Ishikawa (cell line): ENCODE results near the gene FHIT.

Experiments used
- CEBPB ChIP-seq: IDR thresholded peaks from 2 replicates; pipeline ENCODE4 v1.6.1; 2012
- CREB1 ChIP-seq: IDR thresholded peaks from 2 replicates; pipeline ENCODE4 v1.6.1; 2012; ENCODE audit warnings: low read depth
- EGR1 ChIP-seq: IDR thresholded peaks from 2 replicates; pipeline ENCODE4 v1.6.1; 2012
- EP300 ChIP-seq: IDR thresholded peaks from 2 replicates; pipeline ENCODE4 v1.6.1; 2012; ENCODE audit warnings: borderline replicate concordance
- NFIC ChIP-seq: IDR thresholded peaks from 2 replicates; pipeline ENCODE4 v1.6.1; 2012
- RAD21 ChIP-seq: IDR thresholded peaks from 2 replicates; pipeline ENCODE4 v1.6.1; 2012; ENCODE audit warnings: low read depth
- REST ChIP-seq: IDR thresholded peaks from 2 replicates; pipeline ENCODE4 v1.6.1; 2012; ENCODE audit warnings: low read depth, mild to moderate bottlenecking
- TAF1 ChIP-seq: IDR thresholded peaks from 2 replicates; pipeline ENCODE4 v1.6.1; 2012; ENCODE audit warnings: low read depth, mild to moderate bottlenecking
- TCF12 ChIP-seq: IDR thresholded peaks from 2 replicates; pipeline ENCODE4 v1.6.1; 2012; ENCODE audit warnings: low read depth
- TEAD4 ChIP-seq: IDR thresholded peaks from 2 replicates; pipeline ENCODE4 v1.6.1; 2012
- YY1 ChIP-seq: IDR thresholded peaks from 2 replicates; pipeline ENCODE4 v1.6.1; 2012; ENCODE audit warnings: low read depth
- ZBTB7A ChIP-seq: IDR thresholded peaks from 2 replicates; pipeline ENCODE4 v1.6.1; 2012; ENCODE audit warnings: low read depth
- TF ChIP-seq, protein P1 (sequence below): IDR thresholded peaks from 2 replicates; pipeline ENCODE4 v1.6.1; 2012
- TF ChIP-seq, protein P2 (sequence below): IDR thresholded peaks from 2 replicates; pipeline ENCODE4 v1.6.1; 2012

The FHIT gene

GRCh38 chr3:60979461-60980341, 271.6 kb downstream of the FHIT start:
- TF ChIP-seq EGR1 (no peak), TEAD4 (no peak)

DNA sequence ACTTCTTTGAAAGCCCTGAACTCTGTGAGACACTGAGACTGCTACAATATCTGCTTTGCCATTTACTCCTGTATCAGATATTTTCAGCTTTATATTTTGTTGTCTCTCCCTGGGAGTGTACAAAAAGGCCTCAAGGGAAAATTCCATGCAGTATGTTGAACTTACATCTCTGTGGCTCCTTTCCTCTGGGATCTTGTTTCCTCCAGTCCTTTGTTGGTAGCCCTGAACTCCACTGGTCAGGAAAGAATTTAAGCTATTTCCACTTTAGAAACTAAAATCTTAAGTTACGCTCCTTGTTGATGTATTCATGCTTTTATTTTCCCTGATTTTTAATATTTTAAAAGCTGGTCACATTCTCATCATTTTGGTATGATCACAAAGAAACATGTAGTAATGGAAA, 277.9 kb downstream of the FHIT start:
- TF ChIP-seq, protein P1, sequence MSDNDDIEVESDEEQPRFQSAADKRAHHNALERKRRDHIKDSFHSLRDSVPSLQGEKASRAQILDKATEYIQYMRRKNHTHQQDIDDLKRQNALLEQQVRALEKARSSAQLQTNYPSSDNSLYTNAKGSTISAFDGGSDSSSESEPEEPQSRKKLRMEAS: no peak

DNA sequence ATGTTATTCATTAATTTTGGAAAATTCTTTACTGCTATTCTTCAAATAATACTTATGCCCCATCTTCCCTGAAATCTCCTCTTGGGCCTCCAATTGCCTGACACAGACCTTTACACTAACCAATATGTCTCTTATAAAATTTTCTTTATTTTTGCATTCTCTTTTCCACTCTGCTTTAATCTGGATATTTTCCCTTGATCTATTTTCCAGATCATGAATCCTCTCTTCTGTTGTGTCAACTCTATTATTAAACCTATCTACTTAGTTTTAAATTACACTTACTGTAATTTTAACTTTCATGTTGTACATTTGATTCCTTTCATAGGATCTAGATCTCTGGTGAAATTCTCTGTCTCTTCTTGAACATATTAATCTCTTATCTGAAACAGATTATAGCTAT, 278.7 kb downstream of the FHIT start:
- no peak for TF ChIP-seq TEAD4
- TF ChIP-seq NFIC: no peak
- TF ChIP-seq YY1: no peak
- no peak for TF ChIP-seq EGR1
- TF ChIP-seq CREB1: no peak
- no peak for TF ChIP-seq TAF1
- TF ChIP-seq RAD21: no peak
- no peak for TF ChIP-seq ZBTB7A
- no peak for TF ChIP-seq REST
- no peak for TF ChIP-seq TCF12
- no peak for TF ChIP-seq CEBPB
- TF ChIP-seq, protein P2, sequence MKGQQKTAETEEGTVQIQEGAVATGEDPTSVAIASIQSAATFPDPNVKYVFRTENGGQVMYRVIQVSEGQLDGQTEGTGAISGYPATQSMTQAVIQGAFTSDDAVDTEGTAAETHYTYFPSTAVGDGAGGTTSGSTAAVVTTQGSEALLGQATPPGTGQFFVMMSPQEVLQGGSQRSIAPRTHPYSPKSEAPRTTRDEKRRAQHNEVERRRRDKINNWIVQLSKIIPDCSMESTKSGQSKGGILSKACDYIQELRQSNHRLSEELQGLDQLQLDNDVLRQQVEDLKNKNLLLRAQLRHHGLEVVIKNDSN: no peak
- TF ChIP-seq, protein P1: no peak

DNA sequence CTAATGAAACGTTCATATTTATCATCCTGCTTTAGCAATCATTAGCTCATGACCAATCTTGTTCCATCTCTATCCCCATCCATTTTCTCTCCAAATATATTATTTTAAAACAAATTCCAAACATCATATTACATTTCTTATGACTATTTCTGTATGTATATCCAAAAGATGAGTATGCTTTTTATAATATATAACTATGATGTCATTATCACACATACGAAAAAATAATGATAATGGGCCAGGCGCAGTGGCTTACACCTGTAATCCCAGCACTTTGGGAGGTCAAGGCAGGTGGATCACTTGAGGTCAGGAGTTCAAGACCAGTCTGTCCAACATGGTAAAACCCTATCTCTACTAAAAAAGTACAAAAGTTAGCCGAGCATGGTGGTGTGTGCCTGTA, 280.4 kb downstream of the FHIT start:
- TF ChIP-seq TCF12 (no peak), REST (no peak), TAF1 (no peak), EP300 (no peak), YY1 (no peak)
- TF ChIP-seq, protein P2: no peak

GRCh38 chr3:60967141-60967540, 284.1 kb downstream of the FHIT start:
- no peak for TF ChIP-seq ZBTB7A
- TF ChIP-seq TEAD4: no peak
- no peak for TF ChIP-seq RAD21
- no peak for TF ChIP-seq TAF1
- TF ChIP-seq NFIC: no peak

GRCh38 chr3:60957541-60957940, 293.7 kb downstream of the FHIT start:
- TF ChIP-seq CREB1 (no peak), TEAD4 (no peak), RAD21 (no peak), CEBPB (no peak), NFIC (no peak), YY1 (no peak), REST (no peak), EGR1 (no peak), TAF1 (no peak), ZBTB7A (no peak), TCF12 (no peak)
- TF ChIP-seq, protein P1: no peak
- TF ChIP-seq, protein P2: no peak
